GM23338 (cell line): ENCODE measurements around the gene ACADVL. TPM values are rescaled to one million over a fixed set of nuclear protein-coding genes. Genes with fewer than 3 reads are reported as not detected.
A peak's percentile ranks its signal among the peaks of the same experiment; 100 is the strongest.

Experiments used
- ATAC-seq: fragments of 200-7000 bp; cut with Tn5 transposase; 3 replicates; pipeline ENCODE4 v1.9.1; 2020
- DNase-seq: peaks from one replicate; pipeline ENCODE4 v3.0.0-alpha.2; 2015; ENCODE audit warnings: low spot score
- H2AFZ ChIP-seq: fragments of 200-600 bp; sonication (generic); 2 replicates; pipeline ENCODE4 v1.8.0; 2016; ENCODE audit warnings: antibody characterized with exemption, mild to moderate bottlenecking, moderate library complexity
- H3F3A ChIP-seq: fragments of 200-600 bp; sonication (generic); replicated peaks from 2 replicates; pipeline ENCODE4 v1.8.0; 2017; ENCODE audit warnings: antibody characterized with exemption, mixed run types, low read depth
- H3K27ac ChIP-seq: fragments of 200-600 bp; sonication (generic); 2 replicates; pipeline ENCODE4 v1.6.1; 2016; ENCODE audit warnings: low read depth
- H3K27me3 ChIP-seq: fragments of 200-600 bp; sonication (generic); 2 replicates; pipeline ENCODE4 v1.8.0; 2016; ENCODE audit warnings: mild to moderate bottlenecking, mixed run types, moderate library complexity; ENCODE audit not compliant: insufficient read depth
- H3K36me3 ChIP-seq: fragments of 200-600 bp; sonication (generic); 2 replicates; pipeline ENCODE4 v1.8.0; 2016; ENCODE audit warnings: mild to moderate bottlenecking; ENCODE audit not compliant: insufficient read depth
- H3K4me1 ChIP-seq: fragments of 200-600 bp; sonication (generic); 2 replicates; pipeline ENCODE4 v1.8.0; 2016; ENCODE audit warnings: mild to moderate bottlenecking, moderate library complexity; ENCODE audit not compliant: insufficient read depth
- H3K4me2 ChIP-seq: fragments of 200-600 bp; sonication (generic); 2 replicates; pipeline ENCODE4 v1.7.1; 2017; ENCODE audit warnings: mixed run types
- H3K4me3 ChIP-seq: fragments of 200-600 bp; sonication (generic); 2 replicates; pipeline ENCODE4 v1.6.1; 2016; ENCODE audit warnings: mixed run types
- H3K79me2 ChIP-seq: fragments of 200-600 bp; sonication (generic); replicated peaks from 2 replicates; pipeline ENCODE4 v1.8.0; 2017; ENCODE audit warnings: mild to moderate bottlenecking; ENCODE audit not compliant: insufficient read depth
- H3K9me2 ChIP-seq: fragments of 200-600 bp; sonication (generic); 2 replicates; pipeline ENCODE4 v1.8.0; 2017; ENCODE audit not compliant: insufficient read depth
- H4K20me1 ChIP-seq: fragments of 200-600 bp; sonication (generic); replicated peaks from 2 replicates; pipeline ENCODE4 v1.8.0; 2017; ENCODE audit warnings: mild to moderate bottlenecking; ENCODE audit not compliant: insufficient read depth
- H3K27ac Mint-ChIP-seq: 2 replicates; pipeline ENCODE4 v1.8.0; 2020; ENCODE audit warnings: inconsistent platforms, mild to moderate bottlenecking, moderate library complexity, mixed read lengths
- H3K27me3 Mint-ChIP-seq: 3 replicates; pipeline ENCODE4 v1.8.0; 2022; ENCODE audit warnings: low read depth, mild to moderate bottlenecking, moderate library complexity, mixed read lengths, inconsistent platforms; ENCODE audit not compliant: insufficient read depth, poor library complexity
- H3K36me3 Mint-ChIP-seq: 3 replicates; pipeline ENCODE4 v1.8.0; 2021; ENCODE audit warnings: low read depth, mild to moderate bottlenecking, inconsistent platforms, moderate library complexity, mixed read lengths
- H3K4me1 Mint-ChIP-seq: 3 replicates; pipeline ENCODE4 v1.8.0; 2020; ENCODE audit warnings: mild to moderate bottlenecking, inconsistent platforms, mixed read lengths
- H3K4me3 Mint-ChIP-seq: 3 replicates; pipeline ENCODE4 v1.8.0; 2021; ENCODE audit warnings: moderate library complexity, mild to moderate bottlenecking, inconsistent platforms, mixed read lengths
- H3K9me3 Mint-ChIP-seq: 3 replicates; pipeline ENCODE4 v1.8.0; 2020; ENCODE audit warnings: moderate library complexity, mild to moderate bottlenecking, inconsistent platforms, mixed read lengths
- CREB1 ChIP-seq: fragments of 250-450 bp; sonication (Bioruptor Pico); IDR thresholded peaks from 2 replicates; pipeline ENCODE4 v1.5.0; 2020; ENCODE audit warnings: low read depth, mild to moderate bottlenecking, moderate library complexity
- EZH2 ChIP-seq: fragments of 200-600 bp; sonication (generic); IDR thresholded peaks from one replicate; pipeline ENCODE4 v1.8.0; 2017; ENCODE audit warnings: antibody characterized with exemption, mild to moderate bottlenecking, low read depth; ENCODE audit not compliant: unreplicated experiment
- EZH2phosphoT487 ChIP-seq: fragments of 200-600 bp; sonication (generic); IDR thresholded peaks from one replicate; pipeline ENCODE4 v1.8.1; 2018; ENCODE audit warnings: antibody characterized with exemption; ENCODE audit not compliant: unreplicated experiment
- JUNB ChIP-seq: IDR thresholded peaks from one replicate; pipeline ENCODE4 v1.6.1; 2016; ENCODE audit warnings: antibody characterized with exemption; ENCODE audit not compliant: unreplicated experiment
- NANOG ChIP-seq: IDR thresholded peaks from 2 replicates; pipeline ENCODE4 v1.6.1; 2016; ENCODE audit warnings: antibody characterized with exemption, borderline replicate concordance
- POLR2AphosphoS5 ChIP-seq: IDR thresholded peaks from 2 replicates; pipeline ENCODE4 v1.6.1; 2016; ENCODE audit warnings: antibody characterized with exemption, low read depth
- ZNF462 ChIP-seq: fragments of 250-450 bp; sonication (Bioruptor Pico); IDR thresholded peaks from 2 replicates; pipeline ENCODE4 v1.5.0; 2020; ENCODE audit warnings: mild to moderate bottlenecking, moderate library complexity
- polyA plus RNA-seq: library from polyadenylated mRNA; unstranded; fragments of >200 nt; fragmentation: Nextera tagmentation; extraction: Ambion mirVana; gene quantifications from 2 replicates; pipeline ENCODE4 v1.2.1, GENCODE V29; 2016
- total RNA-seq: library from RNA; depleted of rRNA; stranded (reverse); fragments of >200 nt; shearing (Covaris generic); gene quantifications from 2 replicates; pipeline ENCODE4 v1.2.3, GENCODE V29; 2014
- TF ChIP-seq, protein P1 (sequence below): IDR thresholded peaks from 2 replicates; pipeline ENCODE4 v1.6.1; 2016; ENCODE audit warnings: antibody characterized with exemption

ACADVL gene
- total and polyA plus RNA-seq, 2 experiments from 2014 or later: 152 to 156 TPM

DNA sequence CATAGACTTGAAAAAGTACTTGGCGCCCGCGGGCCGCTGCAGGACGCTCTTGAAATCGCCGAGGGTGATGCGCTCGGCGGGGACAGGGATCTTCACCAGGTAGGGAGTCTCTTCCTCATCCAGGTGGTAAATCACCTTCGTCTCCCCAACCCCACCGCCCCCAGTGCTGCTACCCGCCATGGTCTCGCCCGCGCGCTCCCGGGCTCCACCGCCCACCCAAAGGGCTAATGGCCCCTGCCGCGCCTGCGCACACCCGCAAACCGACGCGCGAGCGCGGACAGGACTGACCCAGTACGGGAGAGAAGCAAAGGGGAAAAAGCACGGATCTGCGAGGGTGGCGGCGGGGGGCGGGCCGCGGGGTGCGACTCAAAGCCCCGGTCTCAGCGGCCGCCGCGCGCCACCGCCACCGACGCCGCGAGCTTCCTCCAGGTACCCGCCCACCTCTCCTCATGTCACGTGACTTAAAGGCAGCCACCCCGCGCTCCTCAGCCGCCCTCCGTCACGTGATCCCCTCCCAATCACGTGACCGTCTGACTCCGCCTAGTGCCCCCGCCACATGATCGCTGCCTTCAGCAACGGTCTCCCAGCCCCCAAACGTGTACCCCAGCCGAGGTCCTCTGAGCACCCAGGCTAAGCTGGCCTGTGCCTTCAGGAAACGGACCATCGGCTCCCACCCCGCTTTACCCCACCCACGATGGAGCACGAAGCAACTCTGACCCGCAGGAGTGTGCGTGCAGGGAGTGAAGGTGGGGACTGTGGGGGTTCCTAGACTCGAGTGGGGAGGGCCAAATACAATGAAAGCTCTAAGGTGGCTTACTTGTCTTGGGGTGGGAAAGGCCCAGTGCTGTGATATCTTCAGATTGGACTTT, 14.6 kb downstream of the ACADVL start, which contains the start of gene DVL2:
DVL2 (minus strand) TSS at position 435 of the 869 bp plus-strand sequence; CDS start at position 180, 255 bp downstream.
- H3K9me3 Mint-ChIP-seq: peaks cover 3% of the 10 kb centered on the region; the same call in 2 of the 3 replicates

DNA sequence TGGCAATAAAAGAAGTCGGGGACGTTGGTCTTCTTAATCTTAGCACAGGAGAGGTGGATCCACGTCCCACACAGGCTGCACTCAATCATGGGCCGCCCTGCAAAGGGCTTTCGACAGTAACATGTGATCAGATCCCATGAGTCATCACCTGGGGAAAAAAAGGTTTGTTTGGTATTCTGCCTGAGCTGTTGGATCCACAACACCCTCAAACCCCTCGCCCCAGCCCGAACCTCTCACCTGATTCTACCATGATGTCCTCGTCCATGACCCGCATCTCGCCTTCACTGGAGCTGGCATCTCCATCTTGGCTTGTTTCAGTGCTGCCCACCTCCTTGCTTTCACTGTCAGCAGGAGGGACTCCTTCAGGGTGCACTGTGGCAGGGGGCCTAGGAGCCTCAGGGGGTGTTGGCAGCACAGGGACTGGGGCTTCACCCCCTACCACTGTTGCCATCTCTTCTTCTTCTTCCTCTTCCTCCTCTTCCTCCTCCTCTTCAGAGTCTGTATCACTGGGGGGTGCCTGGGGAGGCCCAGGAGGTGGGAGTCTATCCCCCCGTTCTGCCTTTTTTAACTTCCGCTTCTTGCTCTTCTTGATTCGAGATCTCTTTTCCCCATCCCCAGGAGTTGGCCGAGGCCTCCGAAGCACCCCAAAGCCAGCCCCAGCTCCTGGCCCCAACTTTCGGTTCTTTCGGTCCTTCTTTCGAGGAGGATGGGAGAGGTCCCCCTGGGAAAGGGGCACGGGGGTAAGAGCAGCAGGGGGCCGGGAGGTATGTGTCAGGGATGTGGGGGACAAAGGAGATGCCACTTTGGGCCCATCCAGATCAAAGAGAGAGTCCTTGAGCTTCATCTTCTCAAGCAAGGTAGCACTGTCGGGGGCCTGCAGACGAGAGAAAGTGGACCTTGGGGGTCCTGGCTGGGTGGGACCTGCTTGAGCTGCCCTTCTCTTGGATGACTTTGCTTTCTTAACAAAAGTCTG, 16.2 kb downstream of the ACADVL start:
- peak overlapping the region; percentile 87 for H3K4me3 Mint-ChIP-seq
- H3K4me2 ChIP-seq: no peak overlapping the region
- no peak overlapping the region; the same call in 1 of the 2 replicates for H3K27ac Mint-ChIP-seq
- TF ChIP-seq, protein P1, sequence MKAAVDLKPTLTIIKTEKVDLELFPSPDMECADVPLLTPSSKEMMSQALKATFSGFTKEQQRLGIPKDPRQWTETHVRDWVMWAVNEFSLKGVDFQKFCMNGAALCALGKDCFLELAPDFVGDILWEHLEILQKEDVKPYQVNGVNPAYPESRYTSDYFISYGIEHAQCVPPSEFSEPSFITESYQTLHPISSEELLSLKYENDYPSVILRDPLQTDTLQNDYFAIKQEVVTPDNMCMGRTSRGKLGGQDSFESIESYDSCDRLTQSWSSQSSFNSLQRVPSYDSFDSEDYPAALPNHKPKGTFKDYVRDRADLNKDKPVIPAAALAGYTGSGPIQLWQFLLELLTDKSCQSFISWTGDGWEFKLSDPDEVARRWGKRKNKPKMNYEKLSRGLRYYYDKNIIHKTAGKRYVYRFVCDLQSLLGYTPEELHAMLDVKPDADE: no peak
- TF ChIP-seq EZH2phosphoT487: no peak
- no peak for TF ChIP-seq ZNF462 (CRISPR knock-in tag)
- TF ChIP-seq POLR2AphosphoS5: no peak
- TF ChIP-seq JUNB: no peak
- TF ChIP-seq EZH2: no peak

More for the DNA sequence above, 14.6 kb downstream of the ACADVL start, which contains the start of gene DVL2:
- Mint-ChIP-seq H3K4me3 (peak within 1 kb of the TSS; percentile 100), H3K4me1 (peaks cover 26% of the 10 kb centered on the region), H3K27ac (peak within 1 kb of the TSS; percentile 97), H3K36me3 (peaks cover 52% of the 10 kb centered on the region), H3K27me3 (peaks cover 19% of the 10 kb centered on the region)
- Histone ChIP-seq H3K36me3 (peaks cover 11% of the 10 kb centered on the region), H3K27ac (peak within 1 kb of the TSS; percentile 85), H3K4me2 (peak within 1 kb of the TSS; percentile 97), H3K79me2 (peaks cover 74% of the 10 kb centered on the region), H2AFZ (peak within 1 kb of the TSS; percentile 88), H4K20me1 (peaks cover 37% of the 10 kb centered on the region), H3K9me2 (no peaks in the 10 kb centered on the region), H3F3A (peaks cover 36% of the 10 kb centered on the region), H3K27me3 (no peaks in the 10 kb centered on the region), H3K4me1 (peaks cover 21% of the 10 kb centered on the region), H3K4me3 (peak within 1 kb of the TSS; percentile 97)
- TF ChIP-seq NANOG: no peak
- TF ChIP-seq CREB1 (CRISPR knock-in tag): peak; percentile 78
- TF ChIP-seq, protein P1: peak; percentile 61; the same call in 1 of the 2 replicates
- peak; percentile 100 for TF ChIP-seq POLR2AphosphoS5
- DNase-seq: peak; percentile 99
- peak; percentile 42 for ATAC-seq

More for the DNA sequence above, 16.2 kb downstream of the ACADVL start:
- Histone ChIP-seq H3K4me1 (peaks cover 23% of the 10 kb centered on the region), H3K27me3 (no peaks in the 10 kb centered on the region), H3K9me2 (no peaks in the 10 kb centered on the region), H3K4me3 (no peak overlapping the region), H3K79me2 (peaks cover 67% of the 10 kb centered on the region), H3K27ac (0 out of 2 replicates have a peak overlapping the region, but pooled peaks have one; percentile 88), H3F3A (peaks cover 36% of the 10 kb centered on the region), H3K36me3 (peaks cover 17% of the 10 kb centered on the region), H2AFZ (no peak overlapping the region), H4K20me1 (peaks cover 33% of the 10 kb centered on the region)
- H3K36me3 Mint-ChIP-seq: peaks cover 50% of the 10 kb centered on the region
- peaks cover 39% of the 10 kb centered on the region for H3K4me1 Mint-ChIP-seq
- H3K9me3 Mint-ChIP-seq: peaks cover 3% of the 10 kb centered on the region
- ATAC-seq (no peak), DNase-seq (no peak)
- peaks cover 23% of the 10 kb centered on the region for H3K27me3 Mint-ChIP-seq
